Non-pigmented ciliary epithelial cell (primary cell): ENCODE results near the gene SCN1B.

Source experiments
- DNase-seq: peaks from one replicate; pipeline ENCODE4 v3.0.0-alpha.2; 2010; ENCODE audit warnings: low read depth

Gene SCN1B

DNA sequence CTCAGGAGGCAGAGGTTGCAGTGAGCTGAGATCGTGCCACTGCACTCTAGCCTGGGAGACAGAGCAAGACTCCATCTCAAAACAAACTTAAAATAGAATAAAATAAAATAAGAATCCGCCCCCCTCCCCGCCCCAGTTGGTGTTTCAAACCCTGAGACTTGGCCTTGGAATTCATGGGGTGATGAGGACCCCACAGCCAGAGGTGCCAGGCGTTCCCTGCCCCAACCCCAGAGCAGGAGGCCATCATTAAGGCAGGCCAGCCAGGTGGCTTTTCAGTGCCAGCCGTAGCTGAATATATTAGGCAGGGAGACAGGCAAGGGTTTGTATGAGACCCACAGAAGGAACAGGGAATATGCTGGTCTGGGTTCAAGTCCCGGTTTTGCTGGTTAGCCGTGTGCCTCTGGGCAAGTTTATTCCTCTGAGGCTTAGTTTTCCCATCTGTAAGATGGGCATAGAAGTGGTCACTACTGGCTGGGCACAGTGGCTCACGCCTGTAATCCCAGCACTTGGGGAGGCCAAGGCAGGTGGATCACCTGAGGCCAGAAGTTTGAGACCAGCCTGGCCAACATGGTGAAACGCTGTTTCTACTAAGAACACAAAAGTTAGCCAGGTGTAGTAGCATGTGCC lies 23.5 kb downstream of the SCN1B start:
- no peak for DNase-seq

DNA sequence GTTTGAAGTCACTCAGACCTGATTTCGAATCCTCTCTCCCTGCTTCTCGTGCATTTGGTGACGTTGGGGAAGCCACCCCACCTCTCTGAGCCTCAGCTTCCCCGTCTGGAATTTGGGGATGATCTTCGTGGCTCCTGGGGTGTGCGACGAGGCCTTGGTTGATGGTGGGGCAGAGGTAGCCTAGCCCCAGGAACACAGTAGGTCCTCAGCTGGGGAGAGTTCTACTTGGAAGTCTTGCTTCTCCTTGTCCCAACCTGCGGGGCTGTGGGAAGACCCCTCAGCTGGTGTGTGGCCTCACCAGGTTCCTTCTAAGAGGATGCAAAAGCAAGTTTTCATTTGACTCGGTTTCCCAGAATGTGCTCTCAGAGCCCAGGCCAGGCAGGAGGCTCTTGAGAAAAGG lies 24.4 kb downstream of the SCN1B start:
- no peak for DNase-seq

DNA sequence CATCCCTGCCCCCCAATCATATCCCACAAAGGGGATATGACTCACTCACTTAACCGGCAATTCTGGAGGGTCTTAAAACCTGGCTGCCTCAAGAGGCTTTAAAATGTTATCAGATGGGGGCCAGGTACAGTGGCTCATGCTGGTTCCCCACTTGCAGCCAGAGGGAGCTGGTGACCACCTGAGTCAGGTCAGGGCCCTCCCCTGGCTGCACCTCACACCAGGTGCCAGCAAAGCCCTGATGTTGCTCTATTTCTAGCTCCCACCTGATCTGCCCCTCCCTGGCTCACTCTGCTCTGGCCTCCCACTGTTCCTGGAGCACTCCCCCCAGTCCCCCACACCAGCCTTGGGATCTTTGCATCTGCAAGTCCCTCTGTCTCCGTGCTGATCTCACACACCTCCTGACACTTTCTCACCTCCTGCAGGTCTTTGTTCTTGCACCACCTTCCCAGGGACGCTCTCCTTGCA lies 25.5 kb downstream of the SCN1B start:
- no peak for DNase-seq

DNA sequence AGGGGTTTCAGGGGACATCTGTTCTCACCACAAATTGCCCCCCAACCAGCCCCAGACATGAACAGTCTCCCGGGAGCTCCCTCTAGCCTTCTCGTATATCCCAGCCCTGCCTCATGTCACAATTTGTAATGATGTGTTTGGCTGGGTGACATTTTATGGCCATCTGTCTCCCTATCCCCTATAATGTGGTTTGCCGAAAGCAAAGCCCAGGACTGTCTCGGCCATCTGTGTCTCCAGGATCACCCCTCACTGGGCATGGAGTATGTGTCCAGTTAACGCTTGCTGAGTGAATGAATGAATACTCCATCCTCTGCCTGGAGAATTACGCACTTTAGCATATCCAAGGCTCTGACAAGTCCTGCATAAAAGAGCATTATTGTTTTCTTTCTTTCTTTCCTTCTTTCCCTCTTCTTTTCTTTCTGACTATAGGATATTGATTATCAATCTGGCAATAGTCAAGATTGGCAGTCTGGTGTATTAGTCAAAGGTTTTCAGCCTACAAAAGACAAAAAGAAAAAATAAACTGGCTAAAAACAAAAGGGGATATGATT lies 26.3 kb downstream of the SCN1B start:
- no peak for DNase-seq

DNA sequence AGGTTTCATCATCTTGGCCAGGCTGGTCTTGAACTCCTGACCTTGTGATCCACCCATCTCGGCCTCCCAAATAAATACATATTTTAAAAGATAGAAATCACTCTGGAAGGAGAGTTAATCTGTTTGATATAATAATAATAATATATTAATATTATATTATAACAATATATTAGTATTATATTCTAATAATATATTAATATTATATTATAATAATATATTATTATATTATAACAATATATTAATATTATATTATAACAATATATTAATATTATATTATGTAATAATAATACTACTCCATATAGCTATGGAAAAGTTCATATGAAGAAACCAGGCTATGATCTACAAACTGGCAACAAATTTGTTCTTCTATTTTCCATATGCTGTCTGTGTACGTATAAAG lies 28.1 kb downstream of the SCN1B start:
- DNase-seq = no peak

DNA sequence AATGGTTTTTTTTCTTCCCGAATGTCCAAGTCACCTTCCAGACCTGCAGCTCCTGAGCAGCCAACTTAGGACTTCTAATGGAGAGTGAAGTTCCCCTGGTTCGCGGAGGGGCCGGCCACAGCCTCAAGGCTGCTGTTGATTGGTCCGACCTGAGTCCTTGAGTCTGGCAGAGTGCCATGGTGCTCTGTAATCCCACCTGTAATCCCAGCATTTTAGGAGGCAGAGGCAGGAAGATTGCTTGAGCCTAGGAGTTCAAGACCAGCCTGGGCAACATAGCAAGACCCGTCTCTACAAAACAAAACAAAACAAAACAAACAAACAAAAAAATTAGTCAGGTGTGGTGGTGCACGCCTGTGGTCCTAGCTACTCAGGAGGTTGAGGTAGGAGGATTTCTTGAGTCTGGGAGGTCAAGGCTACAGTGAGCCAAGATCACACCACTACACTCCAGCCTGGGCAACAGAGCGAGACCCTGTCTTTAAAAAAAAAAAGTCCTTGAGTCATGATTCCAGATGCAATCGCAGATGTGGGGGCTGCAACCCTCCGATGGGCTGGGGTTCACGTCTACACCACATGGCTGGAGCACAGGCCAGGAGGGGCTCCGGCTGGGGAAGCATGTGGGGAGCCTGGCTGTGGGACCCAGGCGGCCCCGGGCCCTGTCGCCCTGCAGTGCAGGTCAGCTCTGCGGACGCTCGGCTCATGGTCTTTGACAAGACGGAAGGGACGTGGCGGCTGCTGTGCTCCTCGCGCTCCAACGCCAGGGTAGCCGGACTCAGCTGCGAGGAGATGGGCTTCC lies 28.9 kb downstream of the SCN1B start:
- no peak for DNase-seq

DNA sequence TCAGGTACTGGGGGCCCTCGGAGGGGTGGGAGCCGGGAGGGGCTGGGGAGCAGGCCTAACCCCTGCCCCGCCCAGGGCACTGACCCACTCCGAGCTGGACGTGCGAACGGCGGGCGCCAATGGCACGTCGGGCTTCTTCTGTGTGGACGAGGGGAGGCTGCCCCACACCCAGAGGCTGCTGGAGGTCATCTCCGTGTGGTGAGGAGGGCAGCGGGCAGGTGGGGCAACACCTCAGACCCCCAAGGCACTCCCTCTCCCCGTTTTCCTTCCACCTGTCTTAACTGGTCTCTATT lies 29.5 kb downstream of the SCN1B start:
- no peak for DNase-seq

DNA sequence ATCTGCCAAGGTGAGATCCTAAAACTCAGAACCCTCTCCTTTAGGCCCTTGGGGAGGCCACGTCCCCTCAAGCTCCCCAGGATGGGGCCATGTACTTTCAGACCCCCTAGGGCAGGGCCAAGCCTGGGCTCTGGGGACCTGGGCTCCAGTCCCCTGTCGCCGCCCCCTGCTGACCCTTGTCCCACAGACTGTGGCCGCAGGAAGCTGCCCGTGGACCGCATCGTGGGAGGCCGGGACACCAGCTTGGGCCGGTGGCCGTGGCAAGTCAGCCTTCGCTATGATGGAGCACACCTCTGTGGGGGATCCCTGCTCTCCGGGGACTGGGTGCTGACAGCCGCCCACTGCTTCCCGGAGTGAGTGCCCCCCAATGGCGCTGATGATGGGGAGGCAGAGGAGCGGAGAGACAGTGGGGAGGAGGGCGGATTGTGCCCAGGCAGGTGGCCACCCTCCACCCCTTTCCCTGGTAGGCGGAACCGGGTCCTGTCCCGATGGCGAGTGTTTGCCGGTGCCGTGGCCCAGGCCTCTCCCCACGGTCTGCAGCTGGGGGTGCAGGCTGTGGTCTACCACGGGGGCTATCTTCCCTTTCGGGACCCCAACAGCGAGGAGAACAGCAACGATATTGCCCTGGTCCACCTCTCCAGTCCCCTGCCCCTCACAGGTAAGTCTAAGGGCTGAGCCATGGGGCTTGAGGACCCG lies 30.0 kb downstream of the SCN1B start:
- no peak for DNase-seq

DNA sequence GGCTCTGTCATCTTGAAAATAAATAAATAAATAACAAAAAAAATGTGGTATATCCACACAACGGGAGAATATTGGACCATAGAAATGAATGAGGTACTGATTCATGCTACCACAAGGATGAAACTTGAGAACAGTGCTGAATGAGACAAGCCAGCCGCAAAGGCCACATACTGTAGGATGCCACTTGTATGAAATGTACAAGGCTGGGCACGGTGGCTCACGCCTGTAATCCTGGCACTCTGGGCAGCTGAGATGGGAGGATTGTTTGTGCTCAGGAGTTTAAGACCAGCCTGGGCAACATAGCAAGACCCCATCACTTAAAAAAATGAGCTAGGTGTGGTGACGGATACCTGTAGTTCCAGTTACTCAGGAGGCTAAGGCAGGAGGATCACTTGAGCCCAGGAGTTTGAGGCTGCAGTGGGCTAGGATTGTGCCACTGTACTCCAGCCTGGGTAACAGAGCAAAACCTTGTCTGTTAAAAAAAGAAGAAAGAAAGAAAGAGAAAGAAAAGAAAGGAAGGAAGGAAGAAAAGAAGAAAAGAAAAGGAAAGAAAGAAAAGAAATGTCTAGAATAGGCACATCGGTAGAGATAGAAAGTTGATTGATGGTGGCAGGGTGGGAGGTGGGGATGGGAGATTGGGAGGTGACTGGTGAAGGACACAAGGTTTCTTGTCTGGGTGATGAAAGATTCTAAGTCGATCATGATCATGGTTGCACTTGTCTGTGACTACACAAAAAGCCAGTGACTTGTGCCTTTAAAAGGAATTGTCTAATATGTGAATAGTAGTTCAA lies 31.5 kb downstream of the SCN1B start:
- DNase-seq = no peak

DNA sequence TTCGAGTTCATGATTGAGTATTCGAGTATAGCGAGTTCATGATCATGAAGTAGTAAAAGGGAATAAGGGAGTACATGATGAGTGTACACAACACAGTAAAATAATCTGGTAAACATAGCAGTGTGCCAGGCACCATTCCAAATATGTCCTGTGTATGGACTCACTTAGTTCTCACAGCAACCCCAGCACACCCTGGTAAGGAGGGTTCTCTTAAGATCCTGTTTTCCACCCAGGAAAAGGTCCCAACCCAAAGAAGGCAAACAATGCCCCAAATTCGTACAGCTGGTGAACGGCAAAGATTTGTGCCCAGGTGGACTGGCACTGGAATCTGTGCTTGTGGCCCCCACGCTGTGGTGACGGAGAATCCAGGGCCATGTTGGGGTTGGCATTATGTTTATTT lies 32.7 kb downstream of the SCN1B start:
- no peak for DNase-seq

DNA sequence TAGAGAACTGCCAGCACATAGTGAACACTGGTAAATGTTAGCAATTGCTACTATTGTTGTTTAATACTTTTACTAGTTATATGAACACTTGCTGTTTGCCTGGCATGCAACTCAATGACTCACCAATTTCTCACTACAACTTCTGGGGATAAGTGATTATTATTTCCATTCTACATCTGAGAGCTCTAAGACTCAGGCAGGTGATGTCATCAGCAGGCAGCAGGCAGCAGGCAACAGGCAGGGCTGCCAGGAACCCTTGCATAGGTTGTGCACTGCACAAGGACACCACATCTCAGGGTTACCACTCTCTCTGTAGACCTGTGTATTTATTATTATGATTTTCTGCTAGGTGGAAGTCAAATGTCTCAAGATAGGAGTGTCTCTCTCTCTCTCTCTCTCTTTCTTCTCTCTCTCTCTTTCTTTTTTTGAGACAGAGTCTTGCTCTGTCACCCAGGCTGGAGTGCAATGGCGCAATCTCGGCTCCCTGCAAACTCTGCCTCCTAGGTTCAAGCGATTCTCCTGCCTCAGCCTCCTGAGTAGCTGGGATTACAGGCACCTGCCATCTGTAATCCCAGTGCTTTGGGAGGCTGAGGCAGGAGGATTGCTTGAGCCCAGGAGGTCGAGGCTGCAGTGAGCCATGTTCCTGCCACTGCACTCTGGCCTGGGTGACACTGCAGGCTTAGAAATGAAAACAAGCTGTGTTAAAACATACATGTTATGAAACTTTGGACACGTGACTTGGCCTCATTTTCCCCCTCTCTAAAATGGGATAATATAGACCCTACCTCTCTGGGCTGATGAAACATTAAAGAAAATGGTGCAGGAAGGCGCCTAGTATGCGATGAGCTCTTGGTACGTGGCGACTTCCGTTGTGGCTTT lies 33.9 kb downstream of the SCN1B start:
- peak; percentile 27 for DNase-seq

DNA sequence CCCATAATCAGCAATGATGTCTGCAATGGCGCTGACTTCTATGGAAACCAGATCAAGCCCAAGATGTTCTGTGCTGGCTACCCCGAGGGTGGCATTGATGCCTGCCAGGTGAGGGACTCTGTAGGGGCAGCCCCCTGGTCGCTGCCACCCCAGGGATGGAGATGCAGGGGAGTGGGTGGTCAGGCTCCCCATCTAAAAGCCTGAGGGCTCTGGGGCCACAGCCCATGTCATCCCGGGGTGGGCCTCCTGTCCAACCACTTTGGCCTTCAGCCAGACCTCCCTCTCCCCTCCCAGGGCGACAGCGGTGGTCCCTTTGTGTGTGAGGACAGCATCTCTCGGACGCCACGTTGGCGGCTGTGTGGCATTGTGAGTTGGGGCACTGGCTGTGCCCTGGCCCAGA lies 35.3 kb downstream of the SCN1B start:
- no peak for DNase-seq

DNA sequence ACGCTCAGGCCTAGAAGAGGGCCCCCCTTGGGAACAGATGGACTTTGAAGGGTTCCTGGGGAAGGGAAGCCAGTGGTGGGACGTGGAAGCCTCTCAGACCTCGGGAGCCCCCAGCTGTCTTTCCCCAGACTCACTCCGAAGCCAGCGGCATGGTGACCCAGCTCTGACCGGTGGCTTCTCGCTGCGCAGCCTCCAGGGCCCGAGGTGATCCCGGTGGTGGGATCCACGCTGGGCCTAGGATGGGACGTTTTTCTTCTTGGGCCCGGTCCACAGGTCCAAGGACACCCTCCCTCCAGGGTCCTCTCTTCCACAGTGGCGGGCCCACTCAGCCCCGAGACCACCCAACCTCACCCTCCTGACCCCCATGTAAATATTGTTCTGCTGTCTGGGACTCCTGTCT lies 35.9 kb downstream of the SCN1B start:
- no peak for DNase-seq

DNA sequence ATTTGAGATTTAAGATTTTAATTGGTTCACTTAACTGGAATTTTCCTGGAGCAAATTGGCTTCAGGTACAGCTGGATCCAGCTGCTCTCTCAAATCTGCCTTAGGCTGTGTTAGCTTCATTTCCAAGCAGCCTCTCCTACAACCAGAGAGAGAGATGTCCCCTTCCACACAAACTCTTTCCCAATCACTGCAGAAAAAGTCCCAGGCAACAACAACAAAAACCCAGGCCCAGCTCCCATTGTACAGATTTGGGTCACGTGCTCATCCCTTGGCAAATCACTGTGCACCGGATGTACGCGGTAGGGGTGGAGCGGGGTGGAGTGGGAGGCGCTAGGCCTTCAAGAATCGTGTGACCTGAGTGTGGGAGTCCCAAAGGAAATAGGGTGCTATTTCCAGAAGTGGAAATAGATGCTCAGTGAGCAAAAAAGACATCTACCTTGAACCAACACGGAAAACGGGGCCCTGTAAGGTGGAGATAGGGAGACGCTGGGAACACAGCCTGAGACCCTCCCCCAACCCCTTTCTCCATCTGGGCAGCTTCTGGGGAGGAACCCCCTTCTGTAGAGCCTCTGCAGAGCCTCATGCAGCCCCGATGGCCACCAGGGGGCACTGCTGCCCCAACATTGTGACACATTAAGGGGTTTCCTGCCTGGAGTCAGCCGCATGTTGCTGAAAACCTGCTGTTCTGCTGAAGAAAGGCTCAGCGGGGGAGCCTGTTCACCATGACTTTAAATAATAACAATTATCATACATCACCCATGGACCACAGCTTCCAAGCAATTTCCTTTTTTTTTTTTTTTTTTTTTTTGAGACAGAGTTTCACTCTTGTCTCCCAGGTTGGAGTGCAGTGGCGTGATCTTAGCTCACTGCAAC lies 36.7 kb downstream of the SCN1B start:
- DNase-seq = no peak

DNA sequence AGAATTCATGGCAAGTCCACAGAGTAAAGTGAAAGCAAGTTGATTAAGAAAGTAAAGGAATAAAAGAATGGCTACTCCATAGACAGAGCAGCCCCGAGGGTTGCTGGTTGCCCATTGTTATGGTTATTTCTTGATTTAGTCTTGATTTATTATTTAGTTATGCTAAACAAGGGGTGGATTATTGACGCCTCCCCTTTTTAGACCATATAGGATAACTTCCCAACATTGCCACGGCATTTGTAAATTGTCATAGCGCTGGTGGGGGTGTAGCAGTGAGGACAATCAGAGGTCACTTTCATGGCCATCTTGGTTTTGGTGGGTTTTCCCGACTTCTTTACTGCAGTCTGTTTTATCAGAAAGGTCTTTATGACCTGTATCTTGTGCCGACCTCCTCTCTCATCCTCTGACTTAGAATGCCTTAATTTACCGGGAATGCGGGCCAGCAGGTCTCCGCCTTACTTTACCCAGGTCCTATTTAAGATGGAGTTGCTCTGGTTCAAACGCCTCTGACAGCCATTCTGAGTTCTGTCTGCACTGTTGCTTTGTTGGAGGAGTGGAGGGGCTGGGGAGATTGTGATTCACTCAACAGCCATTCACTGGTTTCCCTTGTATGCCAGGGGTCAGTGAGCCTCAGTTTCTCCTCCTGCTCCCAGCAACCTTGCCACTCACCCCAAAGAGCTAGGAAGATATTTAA lies 38.8 kb downstream of the SCN1B start:
- DNase-seq = no peak

DNA sequence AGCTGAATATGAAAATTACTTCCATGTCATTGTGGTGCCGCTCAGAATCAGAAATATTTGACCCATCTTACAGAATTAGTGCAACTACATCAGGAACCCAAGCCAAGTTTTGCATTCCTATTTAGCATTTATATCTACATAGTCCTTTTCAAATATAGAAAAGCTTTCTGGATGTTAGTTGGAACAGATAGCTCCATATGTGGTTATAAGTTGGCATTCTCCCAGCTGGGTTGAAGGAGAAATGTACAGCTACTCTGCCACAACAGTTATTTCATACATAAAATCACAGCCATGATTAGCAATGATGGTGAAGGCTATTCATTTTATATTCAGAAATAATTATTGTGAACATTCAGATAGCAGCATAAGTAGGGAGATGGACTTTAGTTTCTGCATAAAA lies 39.4 kb downstream of the SCN1B start:
- DNase-seq = no peak

DNA sequence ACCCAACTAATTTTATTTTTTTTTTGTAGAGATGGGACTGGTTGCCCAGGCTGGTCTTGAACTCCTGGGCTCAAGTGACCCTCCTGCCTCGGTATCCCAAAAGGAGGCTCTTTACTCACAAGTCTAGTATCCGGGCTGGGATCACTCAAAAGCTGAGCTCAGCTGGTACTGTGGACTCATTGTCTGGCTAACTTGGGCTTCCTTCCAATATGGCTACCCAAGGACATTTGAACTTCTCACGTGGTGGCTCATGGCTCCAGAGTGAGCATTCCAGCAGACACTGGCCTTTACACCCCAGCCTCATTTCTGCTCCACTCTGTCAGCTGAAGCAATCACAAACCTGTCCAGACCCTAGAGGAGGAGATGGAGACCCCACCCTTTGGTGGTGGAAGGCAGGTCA lies 40.2 kb downstream of the SCN1B start:
- no peak for DNase-seq

DNA sequence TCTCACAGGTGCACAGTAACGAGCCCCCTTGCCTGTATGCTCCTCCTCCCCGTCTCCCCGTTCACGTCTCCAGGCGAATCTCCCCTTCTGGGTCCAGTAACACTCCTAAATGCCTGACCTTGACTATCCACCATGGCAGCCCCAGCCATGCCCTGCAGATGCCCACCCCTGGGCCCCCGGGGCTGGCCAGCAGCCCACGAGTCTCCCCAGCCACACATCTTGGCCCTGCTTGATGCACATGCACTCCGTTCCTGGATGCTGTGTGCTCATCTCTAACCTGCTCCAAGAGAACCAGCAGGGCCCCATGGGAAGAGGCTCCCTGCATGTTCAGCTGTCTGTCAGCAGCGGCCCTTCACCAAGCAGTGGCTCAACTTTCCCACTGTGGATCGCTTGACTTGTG lies 43.2 kb downstream of the SCN1B start:
- DNase-seq = no peak

DNA sequence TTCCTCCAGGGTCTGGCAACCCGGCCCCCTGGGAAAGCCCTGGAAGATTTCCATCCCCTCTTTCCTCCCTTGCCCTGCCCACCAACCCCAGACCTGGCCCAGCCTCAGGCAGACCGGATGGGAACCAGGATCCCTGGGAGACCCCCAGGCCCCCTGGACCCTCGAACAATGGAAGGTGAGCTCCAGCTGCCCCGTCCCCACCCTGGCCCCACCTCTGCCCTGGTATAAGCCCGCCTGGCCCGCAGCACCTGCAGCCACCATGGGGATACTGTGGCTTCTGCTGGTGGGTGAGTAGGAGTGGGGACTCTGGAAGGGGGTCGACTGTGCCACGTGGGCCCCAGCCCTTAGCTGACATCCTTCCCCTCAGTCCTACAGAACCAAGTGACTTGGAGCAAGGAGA lies 43.7 kb downstream of the SCN1B start:
- no peak for DNase-seq
